ENCODE data around the gene CCDC117. TPM values are rescaled to one million over a fixed set of nuclear protein-coding genes. Genes with fewer than 3 reads are reported as not detected.

The CCDC117 gene
- total RNA-seq, 4 donors from 2014 or later, result 16.8 to 25.6 (median 20.6) TPM

- Histone ChIP-seq H3K9me3 (no peaks in the 10 kb centered on the region), H3K4me3 (no peak overlapping the region), H3K4me1 (no peaks in the 10 kb centered on the region), H3K27me3 (no peaks in the 10 kb centered on the region), H3K27ac (no peak overlapping the region), H3K36me3 (no peaks in the 10 kb centered on the region)
- intact Hi-C loops (cut with DNase I; ENCODE audit: low total_unique reads), result no loop called here
- WGBS, 2 donors (ENCODE audit: low coverage in 1 of 2), result 94 to 97% methylated on average over 3 of the region's 3 CpGs
- no peak for TF ChIP-seq EP300 (IDR thresholded peaks at IDR 0.05; ENCODE audit: low read depth)
- TF ChIP-seq POLR2AphosphoS5 (IDR thresholded peaks at IDR 0.05), result no peak
- no peak for TF ChIP-seq CTCF (IDR thresholded peaks at IDR 0.05)
- TF ChIP-seq POLR2A (IDR thresholded peaks at IDR 0.05), result no peak
- DNase-seq, result no peak
- in situ Hi-C loops (cut with MboI; ENCODE audit: low pct_ligation_motif_present in 1 of 4, low pct_unique_long_range_greater_than_20kb in 1 of 4, low sequenced_read_pairs in 3 of 4), result no loop called here
Measured at GRCh38 chr22:28766628-28767027, 5.9 kb upstream of the CCDC117 start.

- peaks cover 0 to 7% (median 4%) of the 10 kb centered on the region in 4 donors for H3K4me1 ChIP-seq
- no peak overlapping the region for H3K27ac ChIP-seq
- no peak for TF ChIP-seq EP300 (IDR thresholded peaks at IDR 0.05; ENCODE audit: low read depth)
- H3K36me3 ChIP-seq, result no peaks in the 10 kb centered on the region
- in situ Hi-C loops (cut with MboI; ENCODE audit: low pct_ligation_motif_present in 1 of 4, low pct_unique_long_range_greater_than_20kb in 1 of 4, low sequenced_read_pairs in 3 of 4) (no loop called here), intact Hi-C loops (cut with DNase I; ENCODE audit: low total_unique reads) (no loop called here)
- no peaks in the 10 kb centered on the region for H3K9me3 ChIP-seq
- DNase-seq, result no peak
- H3K27me3 ChIP-seq, result no peaks in the 10 kb centered on the region
- 68 to 81% methylated on average over 4 to 6 of the region's 6 CpGs for WGBS, 2 donors (ENCODE audit: low coverage in 1 of 2)
- H3K4me3 ChIP-seq, result no peak overlapping the region
Measured at GRCh38 chr22:28768701-28769393, 3.6 kb upstream of the CCDC117 start.

- in situ Hi-C loops (cut with MboI; ENCODE audit: low pct_ligation_motif_present in 1 of 4, low pct_unique_long_range_greater_than_20kb in 1 of 4, low sequenced_read_pairs in 3 of 4) (no loop called here), intact Hi-C loops (cut with DNase I; ENCODE audit: low total_unique reads) (no loop called here)
- H3K36me3 ChIP-seq, result no peaks in the 10 kb centered on the region
- WGBS, 2 donors (ENCODE audit: low coverage in 1 of 2), result 81 to 93% methylated on average over 4 to 14 of the region's 14 CpGs
- no peak overlapping the region for H3K27ac ChIP-seq
- H3K4me3 ChIP-seq, result no peak overlapping the region
- H3K9me3 ChIP-seq, result no peaks in the 10 kb centered on the region
- peaks cover 3 to 14% (median 8%) of the 10 kb centered on the region in 4 donors for H3K4me1 ChIP-seq
- no peaks in the 10 kb centered on the region for H3K27me3 ChIP-seq
- no peak for TF ChIP-seq EP300 (IDR thresholded peaks at IDR 0.05; ENCODE audit: low read depth)
- no peak for TF ChIP-seq POLR2AphosphoS5 (IDR thresholded peaks at IDR 0.05)
- no peak for TF ChIP-seq POLR2A (IDR thresholded peaks at IDR 0.05)
- no peak for TF ChIP-seq CTCF (IDR thresholded peaks at IDR 0.05)
- DNase-seq, result no peak
Measured at GRCh38 chr22:28769394-28770085, 3.0 kb upstream of the CCDC117 start.

GRCh38 chr22:28771195-28771791 lies 1.2 kb upstream of the CCDC117 start:
- Histone ChIP-seq H3K9me3 (no peaks in the 10 kb centered on the region), H3K4me1 (peaks cover 12 to 26% (median 14%) of the 10 kb centered on the region in 4 donors), H3K36me3 (no peaks in the 10 kb centered on the region), H3K4me3 (no peak overlapping the region), H3K27me3 (no peaks in the 10 kb centered on the region), H3K27ac (no peak overlapping the region)
- WGBS, 2 donors (ENCODE audit: low coverage in 1 of 2), result 67 to 75% methylated on average over 1 to 5 of the region's 5 CpGs
- TF ChIP-seq POLR2A (IDR thresholded peaks at IDR 0.05) (no peak), CTCF (IDR thresholded peaks at IDR 0.05) (no peak), POLR2AphosphoS5 (IDR thresholded peaks at IDR 0.05) (no peak), EP300 (IDR thresholded peaks at IDR 0.05; ENCODE audit: low read depth) (no peak)
- in situ Hi-C loops (cut with MboI; ENCODE audit: low pct_ligation_motif_present in 1 of 4, low pct_unique_long_range_greater_than_20kb in 1 of 4, low sequenced_read_pairs in 3 of 4) (no loop called here), intact Hi-C loops (cut with DNase I; ENCODE audit: low total_unique reads) (no loop called here)
- no peak for DNase-seq
